Gastroesophageal sphincter (tissue), 3 donors: ENCODE results near the gene FOXJ3.
A peak's percentile ranks its signal among the peaks of the same experiment; 100 is the strongest.

ENCODE experiments used
- CTCF ChIP-seq, 4 experiments: fragments of 200-600 bp in 2 of 4; fragments of 450-650 bp in 2 of 4; sonication (generic) in 1 of 4; IDR thresholded peaks; one replicate each; pipeline ENCODE4 v1.5.1; 2017 to 2019; ENCODE audit warnings: antibody characterized with exemption in 4 of 4, mild to moderate bottlenecking in 2 of 4, moderate library complexity in 2 of 4
- POLR2AphosphoS5 ChIP-seq: sonication (generic); formaldehyde crosslinking; IDR thresholded peaks from one replicate; pipeline ENCODE4 v1.6.1; 2017; ENCODE audit warnings: antibody characterized with exemption

DNA sequence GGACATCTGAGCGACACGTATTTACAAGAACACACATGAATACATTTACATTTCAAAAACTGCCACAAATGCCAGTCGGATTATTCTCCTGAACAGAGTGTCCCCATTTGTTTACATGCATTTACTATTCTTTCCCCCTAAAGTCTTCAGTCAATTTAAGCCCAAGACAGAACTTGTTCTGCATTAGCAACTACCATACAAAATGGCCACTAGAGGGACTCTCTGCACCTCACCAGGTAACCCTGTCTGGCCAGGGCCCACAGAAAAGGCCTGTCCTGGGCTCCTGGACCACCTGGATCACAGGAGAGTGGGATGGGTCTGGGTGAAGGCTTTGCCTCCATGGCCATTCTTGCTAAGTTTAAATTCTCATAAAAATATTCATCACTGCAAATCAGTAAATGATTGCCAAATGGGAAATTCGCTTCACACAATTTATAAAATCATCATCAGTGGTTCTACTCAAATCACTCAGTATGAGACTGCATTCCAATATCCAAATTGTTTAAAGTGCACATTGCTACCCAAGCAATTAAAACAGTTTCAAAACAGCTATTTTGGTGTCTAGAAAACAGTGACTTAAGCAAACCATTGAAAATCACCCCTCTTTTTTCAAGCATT is 158.0 kb downstream of the FOXJ3 start:
- TF ChIP-seq CTCF (IDR thresholded peaks at IDR 0.05) = peak; percentile 44 to 71 (median 51)
- TF ChIP-seq POLR2AphosphoS5 = no peak
